K562 (cell line): ENCODE data around the gene FCSK. TPM values are rescaled to one million over a fixed set of nuclear protein-coding genes. Genes with fewer than 3 reads are reported as not detected.

Experiments
- BRCA1 ChIP-seq, 2 experiments: fragments of 450-650 bp in 1 of 2; sonication (generic) in 1 of 2; formaldehyde crosslinking in 1 of 2; IDR thresholded peaks; 2 replicates each; pipeline versions ENCODE4 v1.5.0 to v1.6.1; 2017 to 2020; ENCODE audit warnings: mild to moderate bottlenecking in 1 of 2, missing genetic modification reagents in 1 of 2
- HNRNPLL ChIP-seq: fragments of 200-400 bp; formaldehyde crosslinking; IDR thresholded peaks from 2 replicates; pipeline ENCODE4 v1.6.1; 2017; ENCODE audit warnings: low read length, low read depth, mild to moderate bottlenecking; ENCODE audit not compliant: poor library complexity, severe bottlenecking
- IRF1 ChIP-seq: sonication (generic); formaldehyde crosslinking; IDR thresholded peaks from 2 replicates; pipeline ENCODE4 v1.8.0; 2022; ENCODE audit warnings: missing genetic modification reagents, mild to moderate bottlenecking, borderline replicate concordance
- LEF1 ChIP-seq: fragments of 450-650 bp; IDR thresholded peaks from 2 replicates; pipeline ENCODE4 v1.6.1; 2016; ENCODE audit warnings: mild to moderate bottlenecking
- MEF2A ChIP-seq: IDR thresholded peaks from 2 replicates; pipeline ENCODE4 v1.6.1; 2011; ENCODE audit warnings: low read depth, mild to moderate bottlenecking, low read length, moderate library complexity; ENCODE audit not compliant: control insufficient read depth
- MGA ChIP-seq: fragments of 450-650 bp; IDR thresholded peaks from 2 replicates; pipeline ENCODE4 v1.6.1; 2016; ENCODE audit warnings: mild to moderate bottlenecking, moderate library complexity
- PML ChIP-seq: IDR thresholded peaks from 2 replicates; pipeline ENCODE4 v1.6.1; 2012; ENCODE audit warnings: low read length, inconsistent platforms
- TFE3 ChIP-seq: fragments of 450-650 bp; formaldehyde crosslinking; IDR thresholded peaks from 2 replicates; pipeline ENCODE4 v1.4.0; 2020; ENCODE audit warnings: mild to moderate bottlenecking, mixed read lengths
- ZFP1 ChIP-seq: fragments of 450-650 bp; formaldehyde crosslinking; IDR thresholded peaks from 2 replicates; pipeline ENCODE4 v1.4.0; 2020; ENCODE audit warnings: mild to moderate bottlenecking, mixed read lengths
- ZFP30 ChIP-seq: fragments of 250-450 bp; sonication (Bioruptor Pico); IDR thresholded peaks from 2 replicates; pipeline ENCODE4 v1.8.0; 2022; ENCODE audit warnings: moderate library complexity, mild to moderate bottlenecking, inconsistent platforms, borderline replicate concordance
- ZNF398 ChIP-seq: fragments of 250-450 bp; sonication (Bioruptor Pico); IDR thresholded peaks from 2 replicates; pipeline ENCODE4 v1.8.0; 2021; ENCODE audit warnings: moderate library complexity, mild to moderate bottlenecking, inconsistent platforms
- polyA plus RNA-seq, 8 experiments: library from polyadenylated mRNA; depleted of rRNA in 4 of 8; stranded (reverse) in 5 of 8; unstranded in 3 of 8; fragments of >200 nt; fragmentation: Nextera tagmentation in 2 of 8; fragmentation: Illumina TruSeq in 1 of 8; extraction: Ambion mirVana in 2 of 8; extraction: Trizol in 1 of 8; gene quantifications; 2 replicates each; pipeline versions ENCODE4 v1.2.1 to v1.2.3, GENCODE V29; 2011 to 2014; ENCODE audit warnings: inconsistent platforms in 1 of 8, missing spikeins in 1 of 8
- total RNA-seq, 7 experiments: library from RNA; depleted of rRNA in 6 of 7; stranded (reverse); fragments of >200 nt in 6 of 7; fragmentation: Illumina TruSeq in 2 of 7; extraction: Trizol in 2 of 7; gene quantifications; 2 replicates each; pipeline versions ENCODE4 v1.2.1 to v1.2.3, GENCODE V29; 2011 to 2021; ENCODE audit warnings: low replicate concordance in 1 of 7

Gene FCSK
- total and polyA plus RNA-seq, 9 of the 15 experiments (the other 6 are each of a cell fraction or from before 2014, with no cell fraction given): 0.92 to 18.6 (median 8.3) TPM

- TF ChIP-seq MGA (no peak), BRCA1 (IDR thresholded peaks at IDR 0.05) (no peak), BRCA1 (CRISPR knock-in tag; IDR thresholded peaks at IDR 0.05) (no peak), LEF1 (no peak), TFE3 (CRISPR knock-in tag) (no peak), IRF1 (no peak), MEF2A (no peak), ZNF398 (CRISPR knock-in tag) (no peak), ZFP30 (no peak), PML (no peak; the same call in 1 of the 2 replicates), HNRNPLL (no peak), ZFP1 (CRISPR knock-in tag) (no peak)
Observed at GRCh38 chr16:70523076-70523742, 68.8 kb downstream of the FCSK start, which contains the start of gene COG4 (continued).
